Spinal cord (tissue), 10 donors: ENCODE measurements around the gene DISC1. TPM values are rescaled to one million over a fixed set of nuclear protein-coding genes. Genes with fewer than 3 reads are reported as not detected.
A peak's percentile ranks its signal among the peaks of the same experiment; 100 is the strongest.

ENCODE experiments used
- DNase-seq, 6 donors: peaks; one replicate each; pipeline versions ENCODE4 v3.0.0 to v3.0.0-alpha.2; 2013 to 2015; ENCODE audit warnings: low spot score in 6 of 6, low read depth in 4 of 6
- H3K27ac ChIP-seq: one replicate; pipeline ENCODE4 v1.5.1; 2013; ENCODE audit warnings: low read depth, low read length, control low read depth
- H3K27me3 ChIP-seq: one replicate; pipeline ENCODE4 v1.6.1; 2013; ENCODE audit warnings: low read length; ENCODE audit not compliant: control insufficient read depth, insufficient read depth
- H3K36me3 ChIP-seq: one replicate; pipeline ENCODE4 v1.6.1; 2013; ENCODE audit warnings: low read length; ENCODE audit not compliant: control insufficient read depth, insufficient read depth
- H3K4me1 ChIP-seq: one replicate; pipeline ENCODE4 v1.6.1; 2013; ENCODE audit warnings: low read length; ENCODE audit not compliant: control insufficient read depth, insufficient read depth
- H3K4me3 ChIP-seq: one replicate; pipeline ENCODE4 v1.5.1; 2013; ENCODE audit warnings: low read depth, low read length, control low read depth
- H3K9me3 ChIP-seq: one replicate; pipeline ENCODE4 v1.6.1; 2013; ENCODE audit warnings: low read length; ENCODE audit not compliant: control insufficient read depth, insufficient read depth
- WGBS: methylation state at CpG from one replicate; pipeline ENCODE4 v1.1.5; 2013; ENCODE audit warnings: missing lambda C conversion rate; ENCODE audit not compliant: insufficient coverage; 5-methylcytosine and 5-hydroxymethylcytosine counted together
- polyA plus RNA-seq, 2 donors: library from polyadenylated mRNA; unstranded; fragments of 120-200 nt; gene quantifications; one replicate each; pipeline ENCODE4 v1.2.1, GENCODE V29; 2013; ENCODE audit not compliant: insufficient read length in 2 of 2
- total RNA-seq, 2 donors: library from RNA; depleted of rRNA in 1 of 2; stranded (reverse); fragments of 120-200 nt in 1 of 2; fragments of >200 nt in 1 of 2; gene quantifications; one replicate each; pipeline versions ENCODE4 v1.2.3 to v1.2.4, GENCODE V29; 2013 to 2014
- donor health status: healthy.

DISC1 gene
- total and polyA plus RNA-seq, 4 donors: 8.3 to 22.1 (median 13.7) TPM

- peaks cover 2% of the 10 kb centered on the region for H3K36me3 ChIP-seq
- H3K9me3 ChIP-seq: no peaks in the 10 kb centered on the region
- no peaks in the 10 kb centered on the region for H3K4me1 ChIP-seq
- no peak overlapping the region for H3K4me3 ChIP-seq
- no CpG with 5 or more reads among the region's 1 CpG for WGBS
- H3K27ac ChIP-seq: no peak overlapping the region
- H3K27me3 ChIP-seq: no peaks in the 10 kb centered on the region
- no peak for DNase-seq
Measured at GRCh38 chr1:231702331-231702730, 75.7 kb downstream of the DISC1 start.

GRCh38 chr1:231702804-231703203, 76.2 kb downstream of the DISC1 start:
- Histone ChIP-seq H3K4me1 (no peaks in the 10 kb centered on the region), H3K4me3 (no peak overlapping the region), H3K27ac (no peak overlapping the region), H3K36me3 (peaks cover 2% of the 10 kb centered on the region), H3K27me3 (no peaks in the 10 kb centered on the region), H3K9me3 (no peaks in the 10 kb centered on the region)
- WGBS: no CpG with 5 or more reads among the region's 1 CpG
- DNase-seq: no peak

- WGBS: 70% methylated on average over 2 of the region's 6 CpGs
- H3K4me1 ChIP-seq: no peaks in the 10 kb centered on the region
- H3K9me3 ChIP-seq: no peaks in the 10 kb centered on the region
- H3K4me3 ChIP-seq: no peak overlapping the region
- DNase-seq: peak in 2 of 6 donors; percentile 69
- peaks cover 2% of the 10 kb centered on the region for H3K36me3 ChIP-seq
- no peaks in the 10 kb centered on the region for H3K27me3 ChIP-seq
- peak overlapping the region; percentile 11 for H3K27ac ChIP-seq
Measured at GRCh38 chr1:231705806-231706760, 79.5 kb downstream of the DISC1 start.

GRCh38 chr1:231706934-231707333, 80.3 kb downstream of the DISC1 start:
- Histone ChIP-seq H3K4me1 (no peaks in the 10 kb centered on the region), H3K27me3 (no peaks in the 10 kb centered on the region), H3K27ac (no peak overlapping the region), H3K9me3 (no peaks in the 10 kb centered on the region), H3K4me3 (no peak overlapping the region), H3K36me3 (peaks cover 2% of the 10 kb centered on the region)
- peak in 2 of 6 donors; percentile 59 to 60 for DNase-seq
- 13% methylated on average over 3 of the region's 3 CpGs for WGBS

- H3K36me3 ChIP-seq: peaks cover 2% of the 10 kb centered on the region
- no peaks in the 10 kb centered on the region for H3K4me1 ChIP-seq
- no peak for DNase-seq
- no peaks in the 10 kb centered on the region for H3K27me3 ChIP-seq
- H3K4me3 ChIP-seq: no peak overlapping the region
- H3K27ac ChIP-seq: no peak overlapping the region
- H3K9me3 ChIP-seq: no peaks in the 10 kb centered on the region
Measured at GRCh38 chr1:231707407-231707806, 80.8 kb downstream of the DISC1 start.

- DNase-seq: no peak
- 89% methylated on average over 4 of the region's 6 CpGs for WGBS
- H3K36me3 ChIP-seq: no peaks in the 10 kb centered on the region
- no peak overlapping the region for H3K4me3 ChIP-seq
- no peaks in the 10 kb centered on the region for H3K4me1 ChIP-seq
- H3K9me3 ChIP-seq: peaks cover 2% of the 10 kb centered on the region
- H3K27me3 ChIP-seq: no peaks in the 10 kb centered on the region
- H3K27ac ChIP-seq: no peak overlapping the region
Measured at GRCh38 chr1:231708394-231708793, 81.8 kb downstream of the DISC1 start.

GRCh38 chr1:231714440-231714839, 87.8 kb downstream of the DISC1 start:
- no peaks in the 10 kb centered on the region for H3K27me3 ChIP-seq
- no peak overlapping the region for H3K27ac ChIP-seq
- H3K36me3 ChIP-seq: no peaks in the 10 kb centered on the region
- no peaks in the 10 kb centered on the region for H3K4me1 ChIP-seq
- no peak overlapping the region for H3K4me3 ChIP-seq
- peaks cover 2% of the 10 kb centered on the region for H3K9me3 ChIP-seq
- no peak for DNase-seq

GRCh38 chr1:231715816-231716722, 89.5 kb downstream of the DISC1 start:
- Histone ChIP-seq H3K4me1 (no peaks in the 10 kb centered on the region), H3K4me3 (no peak overlapping the region), H3K36me3 (no peaks in the 10 kb centered on the region), H3K9me3 (peaks cover 2% of the 10 kb centered on the region), H3K27me3 (no peaks in the 10 kb centered on the region), H3K27ac (no peak overlapping the region)
- DNase-seq: peak in 2 of 6 donors; percentile 34 to 88
- WGBS: 69% methylated on average over 3 of the region's 8 CpGs

GRCh38 chr1:231716879-231717278, 90.3 kb downstream of the DISC1 start:
- Histone ChIP-seq H3K4me3 (no peak overlapping the region), H3K27me3 (no peaks in the 10 kb centered on the region), H3K36me3 (no peaks in the 10 kb centered on the region), H3K4me1 (no peaks in the 10 kb centered on the region), H3K9me3 (peaks cover 2% of the 10 kb centered on the region), H3K27ac (no peak overlapping the region)
- 85% methylated on average over 3 of the region's 3 CpGs for WGBS
- peak in 1 of 6 donors; percentile 80 for DNase-seq
